Retinal pigment epithelial cell (primary cell): ENCODE results near the gene DDIT3.

Source experiments
- DNase-seq: peaks from one replicate; pipeline ENCODE4 v3.0.0-alpha.2; 2010; ENCODE audit warnings: low read depth
- H3K4me3 ChIP-seq: 2 replicates; pipeline ENCODE4 v1.5.1; 2011; ENCODE audit warnings: mild to moderate bottlenecking, low read length, control low read depth, moderate library complexity
- CTCF ChIP-seq: conservative IDR thresholded peaks from 2 replicates; pipeline ENCODE4 v1.5.1; 2011; ENCODE audit warnings: low read depth, low read length, control low read depth, inconsistent platforms

DDIT3 gene

GRCh38 chr12:57475271-57476161 lies 44.8 kb downstream of the DDIT3 start:
- DNase-seq: peak; percentile 40
- H3K4me3 ChIP-seq: peak overlapping the region; percentile 36
- no peak for TF ChIP-seq CTCF

- no peak for TF ChIP-seq CTCF
- DNase-seq: no peak
- H3K4me3 ChIP-seq: no peak overlapping the region
These were observed 45.5 kb downstream of the DDIT3 start for GRCh38 chr12:57474862-57475261.

GRCh38 chr12:57474430-57474829 lies 45.9 kb downstream of the DDIT3 start:
- no peak for TF ChIP-seq CTCF
- DNase-seq: no peak
- no peak overlapping the region for H3K4me3 ChIP-seq

GRCh38 chr12:57473886-57474285 lies 46.4 kb downstream of the DDIT3 start:
- no peak for TF ChIP-seq CTCF
- no peak for DNase-seq
- H3K4me3 ChIP-seq: no peak overlapping the region

GRCh38 chr12:57473392-57473791 lies 46.9 kb downstream of the DDIT3 start:
- DNase-seq: no peak
- H3K4me3 ChIP-seq: no peak overlapping the region
- TF ChIP-seq CTCF: no peak

- no peak for TF ChIP-seq CTCF
- no peak for DNase-seq
- no peak overlapping the region for H3K4me3 ChIP-seq
These were observed 47.9 kb downstream of the DDIT3 start for GRCh38 chr12:57472391-57472790.

- H3K4me3 ChIP-seq: no peak overlapping the region
- no peak for DNase-seq
- TF ChIP-seq CTCF: no peak
These were observed 48.7 kb downstream of the DDIT3 start for GRCh38 chr12:57471661-57472060.
